ENCODE data around the gene GORASP1. TPM values are rescaled to one million over a fixed set of nuclear protein-coding genes. Genes with fewer than 3 reads are reported as not detected.

The GORASP1 gene
- total RNA-seq, 6 experiments from 2014 or later, result 27.8 to 35.5 (median 33.1) TPM

DNA sequence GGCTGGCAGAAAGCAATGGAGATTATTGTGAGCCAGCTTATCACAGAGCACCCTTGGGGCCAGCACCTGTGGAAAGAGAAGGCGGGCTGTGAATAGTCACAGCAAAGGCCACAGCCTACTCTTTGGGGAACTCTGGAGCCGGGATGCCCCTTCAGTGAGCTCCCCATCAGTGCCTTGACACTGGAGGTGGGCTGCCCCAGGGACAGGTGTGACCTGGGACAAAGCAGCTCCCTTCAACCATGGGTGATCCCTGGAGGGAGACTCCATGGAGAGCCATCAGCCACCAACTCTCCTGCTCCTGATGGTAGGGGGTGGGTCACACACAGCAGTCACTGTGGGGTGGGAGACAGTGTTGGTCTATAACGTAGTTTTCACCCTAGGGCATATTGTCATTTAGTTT lies 5.9 kb upstream of the GORASP1 start:
- H3K36me3 ChIP-seq, result no peaks in the 10 kb centered on the region
- no peaks in the 10 kb centered on the region for H3K27me3 ChIP-seq
- 89% methylated on average over 1 of the region's 3 CpGs for WGBS (ENCODE audit: insufficient coverage, low coverage, low lambda C conversion rate, missing lambda C conversion rate)
- TF ChIP-seq, protein P1, sequence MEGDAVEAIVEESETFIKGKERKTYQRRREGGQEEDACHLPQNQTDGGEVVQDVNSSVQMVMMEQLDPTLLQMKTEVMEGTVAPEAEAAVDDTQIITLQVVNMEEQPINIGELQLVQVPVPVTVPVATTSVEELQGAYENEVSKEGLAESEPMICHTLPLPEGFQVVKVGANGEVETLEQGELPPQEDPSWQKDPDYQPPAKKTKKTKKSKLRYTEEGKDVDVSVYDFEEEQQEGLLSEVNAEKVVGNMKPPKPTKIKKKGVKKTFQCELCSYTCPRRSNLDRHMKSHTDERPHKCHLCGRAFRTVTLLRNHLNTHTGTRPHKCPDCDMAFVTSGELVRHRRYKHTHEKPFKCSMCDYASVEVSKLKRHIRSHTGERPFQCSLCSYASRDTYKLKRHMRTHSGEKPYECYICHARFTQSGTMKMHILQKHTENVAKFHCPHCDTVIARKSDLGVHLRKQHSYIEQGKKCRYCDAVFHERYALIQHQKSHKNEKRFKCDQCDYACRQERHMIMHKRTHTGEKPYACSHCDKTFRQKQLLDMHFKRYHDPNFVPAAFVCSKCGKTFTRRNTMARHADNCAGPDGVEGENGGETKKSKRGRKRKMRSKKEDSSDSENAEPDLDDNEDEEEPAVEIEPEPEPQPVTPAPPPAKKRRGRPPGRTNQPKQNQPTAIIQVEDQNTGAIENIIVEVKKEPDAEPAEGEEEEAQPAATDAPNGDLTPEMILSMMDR (IDR thresholded peaks at IDR 0.05), result no peak
- TF ChIP-seq POLR2A (IDR thresholded peaks at IDR 0.05), result no peak
- no peak overlapping the region for H3K4me3 ChIP-seq
- intact Hi-C loops (cut with DNase I), result no loop called here
- H3K9me3 ChIP-seq, result no peaks in the 10 kb centered on the region
- H3K4me1 ChIP-seq, result peaks cover 0 to under 1% (median under 1%) of the 10 kb centered on the region in 4 donors
- H3K27ac ChIP-seq, result no peak overlapping the region
- DNase-seq (peak in 1 of 3 donors; percentile 30), ATAC-seq (no peak)

DNA sequence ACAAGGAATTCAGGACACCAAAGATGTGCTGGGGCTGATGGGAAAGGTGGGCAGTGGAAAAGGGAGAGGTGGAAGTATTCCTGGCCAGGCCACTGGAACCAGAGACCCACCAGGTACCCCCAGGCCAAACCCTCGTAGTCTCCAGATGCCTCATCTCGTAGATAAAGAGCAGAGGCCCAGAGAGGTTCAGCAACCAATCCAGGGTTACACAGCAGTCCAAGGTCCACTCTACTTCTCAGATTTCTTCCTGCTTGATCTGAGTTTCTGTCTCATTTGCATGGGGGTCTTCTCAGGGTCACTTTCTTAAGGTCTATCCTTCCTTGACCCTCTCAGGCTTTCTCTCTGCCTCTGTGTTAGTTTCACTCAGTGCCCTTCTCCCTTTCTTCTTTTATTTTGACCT lies 5.1 kb upstream of the GORASP1 start:
- no peaks in the 10 kb centered on the region for H3K36me3 ChIP-seq
- no CpG with 5 or more reads among the region's 2 CpGs for WGBS (ENCODE audit: insufficient coverage, low coverage, low lambda C conversion rate, missing lambda C conversion rate)
- DNase-seq, result peak in 1 of 3 donors; percentile 28
- H3K27ac ChIP-seq, result no peak overlapping the region
- no peaks in the 10 kb centered on the region for H3K9me3 ChIP-seq
- H3K4me1 ChIP-seq, result peaks cover 0 to 6% (median 2%) of the 10 kb centered on the region in 4 donors
- no peak for ATAC-seq
- TF ChIP-seq, protein P1 (IDR thresholded peaks at IDR 0.05), result no peak
- no peak for TF ChIP-seq POLR2A (IDR thresholded peaks at IDR 0.05)
- no peaks in the 10 kb centered on the region for H3K27me3 ChIP-seq
- intact Hi-C loops (cut with DNase I), result no loop called here
- no peak overlapping the region for H3K4me3 ChIP-seq

DNA sequence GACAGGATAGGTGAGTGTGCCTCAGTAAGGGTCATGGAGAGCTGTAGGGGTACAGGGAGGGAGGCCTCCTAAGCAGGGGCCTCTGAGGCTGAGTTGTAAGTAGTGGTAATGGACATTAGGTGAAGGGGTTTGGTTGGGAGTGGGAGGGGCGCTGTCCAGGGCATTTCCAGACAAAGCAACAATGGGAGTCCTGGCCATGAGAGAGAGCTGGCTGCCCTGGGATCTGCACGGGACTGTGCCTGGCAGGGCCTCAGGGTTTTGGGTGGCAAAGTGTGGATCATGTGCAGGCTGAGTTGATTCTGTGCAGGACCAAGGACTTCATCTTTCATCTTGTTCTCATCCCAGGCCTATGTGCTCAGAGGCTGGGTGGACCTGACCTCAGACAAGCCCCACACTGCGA lies 4.7 kb upstream of the GORASP1 start:
- no peak for TF ChIP-seq POLR2A (IDR thresholded peaks at IDR 0.05)
- TF ChIP-seq, protein P1 (IDR thresholded peaks at IDR 0.05), result no peak
- Histone ChIP-seq H3K27me3 (no peaks in the 10 kb centered on the region), H3K4me1 (peaks cover 0 to 6% (median 2%) of the 10 kb centered on the region in 4 donors), H3K9me3 (no peaks in the 10 kb centered on the region), H3K27ac (no peak overlapping the region), H3K4me3 (no peak overlapping the region), H3K36me3 (no peaks in the 10 kb centered on the region)
- no peak for DNase-seq
- no peak for ATAC-seq
- intact Hi-C loops (cut with DNase I), result no loop called here
- WGBS (ENCODE audit: insufficient coverage, low coverage, low lambda C conversion rate, missing lambda C conversion rate), result 88% methylated on average over 1 of the region's 3 CpGs

DNA sequence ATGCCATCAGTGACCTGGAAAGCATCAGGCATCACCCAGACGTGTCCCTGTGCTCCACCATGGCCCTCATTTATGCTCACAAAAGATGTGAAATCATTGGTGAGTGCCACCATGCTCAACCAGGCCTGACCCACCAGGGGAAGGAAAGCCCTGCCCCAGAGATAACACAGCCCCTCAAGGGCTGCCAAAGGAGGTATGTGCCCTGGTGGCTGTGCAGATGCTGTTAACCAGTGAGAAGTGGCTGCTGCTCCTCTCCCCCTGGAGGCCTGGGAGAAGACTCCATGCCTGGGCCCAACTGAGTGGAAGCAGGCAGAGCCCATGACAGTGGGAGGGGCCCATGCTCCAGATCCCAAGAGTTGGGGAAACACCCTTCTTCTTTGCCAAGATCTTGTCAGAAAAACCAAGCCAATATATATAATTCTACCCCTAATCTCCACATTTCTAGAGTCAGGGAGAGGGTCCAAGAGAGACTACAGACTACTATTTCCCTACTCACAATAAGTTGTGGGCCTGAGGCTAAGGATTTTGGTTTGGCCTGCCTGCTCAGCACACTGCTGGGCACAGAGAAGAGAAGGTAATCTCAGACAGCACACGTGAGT lies 2.7 kb upstream of the GORASP1 start:
- Histone ChIP-seq H3K27ac (no peak overlapping the region), H3K4me3 (no peak overlapping the region), H3K36me3 (no peaks in the 10 kb centered on the region), H3K27me3 (no peaks in the 10 kb centered on the region), H3K4me1 (peaks cover 0 to 15% (median 6%) of the 10 kb centered on the region in 4 donors), H3K9me3 (no peaks in the 10 kb centered on the region)
- intact Hi-C loops (cut with DNase I), result no loop called here
- TF ChIP-seq POLR2A (IDR thresholded peaks at IDR 0.05), result no peak
- TF ChIP-seq, protein P1 (IDR thresholded peaks at IDR 0.05), result no peak
- ATAC-seq (no peak), DNase-seq (no peak)
- WGBS (ENCODE audit: insufficient coverage, low coverage, low lambda C conversion rate, missing lambda C conversion rate), result 90% methylated on average over 2 of the region's 2 CpGs
